SK-N-MC (cell line): ENCODE measurements around the gene CAPN8.

Source experiments
- EZH2 ChIP-seq: fragments of 200-600 bp; sonication (generic); IDR thresholded peaks from one replicate; pipeline ENCODE4 v1.6.1; 2017; ENCODE audit warnings: antibody characterized with exemption
- FOXP2 ChIP-seq: optimal IDR thresholded peaks from 2 replicates; pipeline ENCODE3; 2011; ENCODE audit warnings: mild to moderate bottlenecking, moderate library complexity; ENCODE audit not compliant: insufficient read depth; ENCODE audit errors: extremely low read length, control extremely low read depth
- POLR2AphosphoS5 ChIP-seq: IDR thresholded peaks from 2 replicates; pipeline ENCODE4 v1.6.1; 2012; ENCODE audit warnings: mild to moderate bottlenecking, low read depth, low read length, borderline replicate concordance

GRCh38 chr1:223496883-223497282 lies 168.6 kb downstream of the CAPN8 start:
- no peak for TF ChIP-seq POLR2AphosphoS5
- no peak for TF ChIP-seq EZH2
- TF ChIP-seq FOXP2: no peak
